NCI-H2196 treated with DMSO at 0.1 percent for 48 hours (cell line): Measurements from ENCODE around the gene KRT24.
"Not testable (repeated sequence)": the region's sequence is repeated elsewhere in the genome, so short reads cannot be mapped to it uniquely, and the experiment has no call there.

Experiments
- DNase-seq: peaks from one replicate; lab custom pipeline; 2025; ENCODE audit not compliant: unreplicated experiment; lab: John Stamatoyannopoulos, UW

The KRT24 gene

GRCh38 chr17:40703652-40704051, at the start of gene KRT24:
Gene KRT24 (minus strand): TSS chr17:40703752. CDS start chr17:40703693, 59 bp downstream.
- no peak for DNase-seq

- DNase-seq: no peak
These were observed 47.5 kb upstream of the KRT24 start for GRCh38 chr17:40751065-40751464.

GRCh38 chr17:40750391-40750790, 46.8 kb upstream of the KRT24 start:
- no peak for DNase-seq

GRCh38 chr17:40748666-40749065, 45.1 kb upstream of the KRT24 start:
- DNase-seq: not testable (repeated sequence)

GRCh38 chr17:40738553-40738952, 35.0 kb upstream of the KRT24 start:
- no peak for DNase-seq

GRCh38 chr17:40735016-40735415, 31.5 kb upstream of the KRT24 start:
- no peak for DNase-seq

GRCh38 chr17:40734018-40734417, 30.5 kb upstream of the KRT24 start:
- DNase-seq: no peak

GRCh38 chr17:40730970-40731369, 27.4 kb upstream of the KRT24 start:
- no peak for DNase-seq

- DNase-seq: no peak
These were observed 24.1 kb upstream of the KRT24 start for GRCh38 chr17:40727447-40728231.

- no peak for DNase-seq
These were observed 23.4 kb upstream of the KRT24 start for GRCh38 chr17:40726919-40727318.

GRCh38 chr17:40724656-40725055, 21.1 kb upstream of the KRT24 start:
- DNase-seq: no peak

GRCh38 chr17:40722241-40722640, 18.7 kb upstream of the KRT24 start:
- DNase-seq: no peak

- DNase-seq: no peak
These were observed 17.3 kb upstream of the KRT24 start for GRCh38 chr17:40720899-40721298.

GRCh38 chr17:40718930-40719329, 15.4 kb upstream of the KRT24 start:
- DNase-seq: no peak

- no peak for DNase-seq
These were observed 14.2 kb upstream of the KRT24 start for GRCh38 chr17:40717776-40718175.

- no peak for DNase-seq
These were observed 10.9 kb upstream of the KRT24 start for GRCh38 chr17:40714473-40714872.

- DNase-seq: no peak
These were observed 4.2 kb upstream of the KRT24 start for GRCh38 chr17:40707745-40708144.

- no peak for DNase-seq
These were observed 2.0 kb upstream of the KRT24 start for GRCh38 chr17:40705584-40705983.

GRCh38 chr17:40702271-40702670, 1.3 kb downstream of the KRT24 start:
- DNase-seq: no peak

GRCh38 chr17:40699853-40700252, 3.7 kb downstream of the KRT24 start:
- DNase-seq: no peak

- no peak for DNase-seq
These were observed 4.2 kb downstream of the KRT24 start for GRCh38 chr17:40699371-40699770.

GRCh38 chr17:40697297-40697696, 6.3 kb downstream of the KRT24 start:
- no peak for DNase-seq

GRCh38 chr17:40696651-40697072, 6.9 kb downstream of the KRT24 start:
- DNase-seq: no peak
